Nephron progenitor cell (in vitro differentiated cells): ENCODE results near the gene PDZD4.
A peak's percentile ranks its signal among the peaks of the same experiment; 100 is the strongest.

Experiments used
- DNase-seq: peaks from one replicate; pipeline ENCODE4 v3.0.0; 2021
- H3K27ac Mint-ChIP-seq: 2 replicates; pipeline ENCODE4 v1.8.0; 2021; ENCODE audit warnings: mild to moderate bottlenecking, moderate library complexity, mixed read lengths
- H3K27me3 Mint-ChIP-seq: 2 replicates; pipeline ENCODE4 v1.8.0; 2021; ENCODE audit warnings: mild to moderate bottlenecking, low read depth, mixed read lengths; ENCODE audit not compliant: poor library complexity
- H3K36me3 Mint-ChIP-seq: 2 replicates; pipeline ENCODE4 v1.8.0; 2021; ENCODE audit warnings: low read depth, mixed read lengths
- H3K4me1 Mint-ChIP-seq: 2 replicates; pipeline ENCODE4 v1.8.0; 2021; ENCODE audit warnings: mixed read lengths
- H3K4me3 Mint-ChIP-seq: 2 replicates; pipeline ENCODE4 v1.8.0; 2021; ENCODE audit warnings: mild to moderate bottlenecking, moderate library complexity, mixed read lengths
- H3K9me3 Mint-ChIP-seq: 2 replicates; pipeline ENCODE4 v1.8.0; 2021; ENCODE audit warnings: mild to moderate bottlenecking, moderate library complexity, mixed read lengths
- CTCF ChIP-seq: fragments of 200-600 bp; sonication (generic); IDR thresholded peaks from 2 replicates; pipeline ENCODE4 v1.5.0; 2021; ENCODE audit warnings: antibody characterized with exemption

The PDZD4 gene

GRCh38 chrX:153777261-153778090 lies 52.9 kb downstream of the PDZD4 start:
- peaks cover 10% of the 10 kb centered on the region for H3K4me1 Mint-ChIP-seq
- no peak overlapping the region for H3K27ac Mint-ChIP-seq
- TF ChIP-seq CTCF: no peak
- no peak overlapping the region for H3K4me3 Mint-ChIP-seq
- H3K9me3 Mint-ChIP-seq: peaks cover 18% of the 10 kb centered on the region
- no peaks in the 10 kb centered on the region for H3K27me3 Mint-ChIP-seq
- no peaks in the 10 kb centered on the region for H3K36me3 Mint-ChIP-seq
- DNase-seq: no peak

- Mint-ChIP-seq H3K36me3 (no peaks in the 10 kb centered on the region), H3K4me1 (peaks cover 10% of the 10 kb centered on the region), H3K9me3 (peaks cover 22% of the 10 kb centered on the region), H3K27ac (no peak overlapping the region), H3K4me3 (no peak overlapping the region), H3K27me3 (no peaks in the 10 kb centered on the region)
- no peak for DNase-seq
- TF ChIP-seq CTCF: no peak
These were observed 53.7 kb downstream of the PDZD4 start for GRCh38 chrX:153776611-153777045.

- no peak for DNase-seq
- Mint-ChIP-seq H3K27ac (no peak overlapping the region), H3K36me3 (no peaks in the 10 kb centered on the region), H3K4me1 (peaks cover 10% of the 10 kb centered on the region), H3K9me3 (peaks cover 22% of the 10 kb centered on the region), H3K4me3 (no peak overlapping the region), H3K27me3 (no peaks in the 10 kb centered on the region)
- no peak for TF ChIP-seq CTCF
These were observed 54.2 kb downstream of the PDZD4 start for GRCh38 chrX:153776120-153776599.

- Mint-ChIP-seq H3K36me3 (no peaks in the 10 kb centered on the region), H3K27me3 (no peaks in the 10 kb centered on the region), H3K9me3 (peaks cover 22% of the 10 kb centered on the region), H3K27ac (no peak overlapping the region), H3K4me1 (peaks cover 10% of the 10 kb centered on the region), H3K4me3 (no peak overlapping the region)
- no peak for TF ChIP-seq CTCF
- DNase-seq: peak; percentile 3
These were observed 54.8 kb downstream of the PDZD4 start for GRCh38 chrX:153775293-153776119.

- no peaks in the 10 kb centered on the region for H3K36me3 Mint-ChIP-seq
- no peak overlapping the region for H3K27ac Mint-ChIP-seq
- TF ChIP-seq CTCF: no peak
- peaks cover 20% of the 10 kb centered on the region for H3K9me3 Mint-ChIP-seq
- H3K27me3 Mint-ChIP-seq: peaks cover 3% of the 10 kb centered on the region
- no peak overlapping the region for H3K4me3 Mint-ChIP-seq
- H3K4me1 Mint-ChIP-seq: peaks cover 3% of the 10 kb centered on the region
- peak; percentile 0 for DNase-seq
These were observed 55.6 kb downstream of the PDZD4 start for GRCh38 chrX:153774576-153775292.
